Measurements from ENCODE around the gene SP100. TPM values are rescaled to one million over a fixed set of nuclear protein-coding genes. Genes with fewer than 3 reads are reported as not detected.

Gene SP100
- total and polyA plus RNA-seq, 4 donors, result 58.7 to 171 (median 96.6) TPM

DNA sequence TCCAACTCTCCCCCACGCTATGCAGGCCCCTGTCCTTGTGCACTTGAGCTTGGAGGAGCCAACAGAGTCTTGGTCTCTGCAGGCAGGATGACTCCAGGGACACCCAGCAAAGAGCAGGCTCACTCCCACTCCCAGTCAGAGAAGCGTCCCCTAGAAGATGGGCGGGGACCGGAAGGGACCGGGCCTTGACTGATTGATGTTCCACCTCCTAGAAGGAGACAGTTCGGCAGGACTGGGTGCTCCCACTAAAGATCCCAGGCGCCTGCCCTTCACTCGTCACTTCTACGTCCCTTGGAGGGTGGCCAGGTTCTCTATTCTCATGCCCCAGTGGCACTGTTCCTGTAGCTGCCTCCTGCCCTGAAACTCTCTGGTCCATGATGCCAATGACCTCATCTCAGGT is 3.2 kb upstream of the SP100 start:
- Histone ChIP-seq H3K27me3 (ENCODE audit: control insufficient read depth in 1 of 2, insufficient read depth in 2 of 2, low read length in 1 of 2) (no peaks in the 10 kb centered on the region), H3K27ac (ENCODE audit: low read depth in 1 of 2, low read length in 2 of 2) (no peak overlapping the region), H3K4me1 (ENCODE audit: control insufficient read depth in 1 of 2, insufficient read depth in 2 of 2, low read length in 2 of 2) (no peaks in the 10 kb centered on the region), H3K4me3 (ENCODE audit: low read length in 2 of 2) (no peak overlapping the region), H3K9me3 (ENCODE audit: control insufficient read depth, low read length) (no peaks in the 10 kb centered on the region), H3K36me3 (ENCODE audit: control insufficient read depth in 1 of 2, insufficient read depth in 2 of 2, low read length in 1 of 2) (no peaks in the 10 kb centered on the region)
- DNase-seq (no peak), ATAC-seq (ENCODE audit: low FRiP score) (no peak)
- intact Hi-C loops (cut with DNase I), result no loop called here
- WGBS, 2 donors, result 92 to 93% methylated on average over 9 of the region's 9 CpGs

- Histone ChIP-seq H3K27me3 (ENCODE audit: control insufficient read depth in 1 of 2, insufficient read depth in 2 of 2, low read length in 1 of 2) (no peaks in the 10 kb centered on the region), H3K4me1 (ENCODE audit: control insufficient read depth in 1 of 2, insufficient read depth in 2 of 2, low read length in 2 of 2) (no peaks in the 10 kb centered on the region), H3K9me3 (ENCODE audit: control insufficient read depth, low read length) (no peaks in the 10 kb centered on the region), H3K36me3 (ENCODE audit: control insufficient read depth in 1 of 2, insufficient read depth in 2 of 2, low read length in 1 of 2) (no peaks in the 10 kb centered on the region), H3K4me3 (ENCODE audit: low read length in 2 of 2) (no peak overlapping the region), H3K27ac (ENCODE audit: low read depth in 1 of 2, low read length in 2 of 2) (no peak overlapping the region)
- ATAC-seq (ENCODE audit: low FRiP score) (no peak), DNase-seq (no peak)
- intact Hi-C loops (cut with DNase I), result no loop called here
- 95 to 98% methylated on average over 3 of the region's 3 CpGs for WGBS, 2 donors
These were observed 2.5 kb upstream of the SP100 start for GRCh38 chr2:230413479-230413878.

DNA sequence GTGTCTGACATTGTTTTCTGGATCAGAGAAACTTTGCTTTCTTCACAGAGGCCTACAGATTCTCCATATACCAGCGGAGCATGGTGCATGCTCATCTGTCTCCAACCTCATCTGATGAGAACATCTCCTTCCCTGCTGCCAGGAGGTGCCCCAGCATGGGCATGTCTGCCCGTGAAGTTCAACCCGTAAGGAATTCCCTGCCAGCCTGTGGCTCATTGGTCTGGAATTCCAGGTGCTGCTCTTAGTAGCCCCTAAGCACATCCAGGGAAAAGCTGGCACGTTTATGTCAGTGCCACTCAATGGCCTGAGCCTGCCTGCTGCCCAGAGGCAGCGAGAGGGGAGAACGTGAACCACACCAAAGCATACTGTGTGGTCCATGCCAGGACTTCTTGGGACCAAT is 1.7 kb upstream of the SP100 start:
- DNase-seq (no peak), ATAC-seq (ENCODE audit: low FRiP score) (no peak)
- H3K9me3 ChIP-seq (ENCODE audit: control insufficient read depth, low read length), result no peaks in the 10 kb centered on the region
- H3K27ac ChIP-seq (ENCODE audit: low read depth in 1 of 2, low read length in 2 of 2), result no peak overlapping the region
- H3K27me3 ChIP-seq (ENCODE audit: control insufficient read depth in 1 of 2, insufficient read depth in 2 of 2, low read length in 1 of 2), result no peaks in the 10 kb centered on the region
- no peaks in the 10 kb centered on the region for H3K36me3 ChIP-seq (ENCODE audit: control insufficient read depth in 1 of 2, insufficient read depth in 2 of 2, low read length in 1 of 2)
- intact Hi-C loops (cut with DNase I), result no loop called here
- H3K4me1 ChIP-seq (ENCODE audit: control insufficient read depth in 1 of 2, insufficient read depth in 2 of 2, low read length in 2 of 2), result peaks cover 0 to 2% of the 10 kb centered on the region in 2 donors
- WGBS, 2 donors, result 95 to 96% methylated on average over 6 of the region's 6 CpGs
- H3K4me3 ChIP-seq (ENCODE audit: low read length in 2 of 2), result no peak overlapping the region

GRCh38 chr2:230417436-230417835 is 1.4 kb downstream of the SP100 start:
- Histone ChIP-seq H3K4me1 (ENCODE audit: control insufficient read depth in 1 of 2, insufficient read depth in 2 of 2, low read length in 2 of 2) (peaks cover 0 to 2% of the 10 kb centered on the region in 2 donors), H3K9me3 (ENCODE audit: control insufficient read depth, low read length) (no peaks in the 10 kb centered on the region), H3K27me3 (ENCODE audit: control insufficient read depth in 1 of 2, insufficient read depth in 2 of 2, low read length in 1 of 2) (no peaks in the 10 kb centered on the region), H3K36me3 (ENCODE audit: control insufficient read depth in 1 of 2, insufficient read depth in 2 of 2, low read length in 1 of 2) (no peaks in the 10 kb centered on the region), H3K4me3 (ENCODE audit: low read length in 2 of 2) (peak overlapping the region; percentile 41 to 42), H3K27ac (ENCODE audit: low read depth in 1 of 2, low read length in 2 of 2) (no peak overlapping the region)
- DNase-seq (no peak), ATAC-seq (ENCODE audit: low FRiP score) (no peak)
- WGBS, 2 donors, result 81% methylated on average over 4 of the region's 4 CpGs
- intact Hi-C loops (cut with DNase I), result no loop called here

DNA sequence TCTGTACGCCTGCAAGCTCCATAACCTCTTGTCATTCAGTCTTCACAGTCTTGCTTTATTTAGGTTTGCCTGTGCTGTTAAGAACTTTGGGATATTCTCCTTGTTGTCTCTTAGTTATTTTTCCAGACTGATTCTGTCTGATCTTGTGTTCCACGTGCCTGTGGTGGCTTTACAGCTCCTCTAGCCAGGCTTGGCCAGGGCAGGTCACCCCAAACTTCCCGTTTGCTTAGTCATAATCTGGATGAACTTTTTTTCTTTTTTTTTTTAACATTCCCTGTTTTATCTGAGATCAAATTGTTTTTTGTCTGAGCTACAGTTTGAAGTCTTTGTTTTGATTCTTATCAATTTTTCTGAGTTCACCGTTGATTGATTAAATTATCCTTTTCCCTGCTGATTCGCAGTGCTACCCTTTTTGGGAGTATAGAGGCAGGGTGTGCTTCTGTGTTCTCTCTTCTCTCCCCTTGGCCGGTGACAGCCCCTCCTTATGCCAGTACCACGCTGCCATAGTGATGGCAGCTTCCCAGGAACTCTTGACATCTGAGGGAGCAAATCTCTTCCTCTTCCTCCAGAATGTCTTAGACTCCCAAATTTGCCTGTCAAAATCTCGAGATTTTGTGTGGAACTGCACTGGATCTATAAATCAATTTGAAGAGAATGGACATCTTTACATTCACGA is 2.5 kb downstream of the SP100 start:
- Histone ChIP-seq H3K27me3 (ENCODE audit: control insufficient read depth in 1 of 2, insufficient read depth in 2 of 2, low read length in 1 of 2) (no peaks in the 10 kb centered on the region), H3K27ac (ENCODE audit: low read depth in 1 of 2, low read length in 2 of 2) (peak overlapping the region in 1 of 2 donors; percentile 57), H3K4me1 (ENCODE audit: control insufficient read depth in 1 of 2, insufficient read depth in 2 of 2, low read length in 2 of 2) (peaks cover 0 to 2% of the 10 kb centered on the region in 2 donors), H3K36me3 (ENCODE audit: control insufficient read depth in 1 of 2, insufficient read depth in 2 of 2, low read length in 1 of 2) (no peaks in the 10 kb centered on the region), H3K4me3 (ENCODE audit: low read length in 2 of 2) (peak overlapping the region; percentile 9 to 41), H3K9me3 (ENCODE audit: control insufficient read depth, low read length) (no peaks in the 10 kb centered on the region)
- intact Hi-C loops (cut with DNase I), result no loop called here
- DNase-seq (no peak), ATAC-seq (ENCODE audit: low FRiP score) (no peak)
- WGBS, 2 donors, result 50 to 51% methylated on average over 9 of the region's 9 CpGs

DNA sequence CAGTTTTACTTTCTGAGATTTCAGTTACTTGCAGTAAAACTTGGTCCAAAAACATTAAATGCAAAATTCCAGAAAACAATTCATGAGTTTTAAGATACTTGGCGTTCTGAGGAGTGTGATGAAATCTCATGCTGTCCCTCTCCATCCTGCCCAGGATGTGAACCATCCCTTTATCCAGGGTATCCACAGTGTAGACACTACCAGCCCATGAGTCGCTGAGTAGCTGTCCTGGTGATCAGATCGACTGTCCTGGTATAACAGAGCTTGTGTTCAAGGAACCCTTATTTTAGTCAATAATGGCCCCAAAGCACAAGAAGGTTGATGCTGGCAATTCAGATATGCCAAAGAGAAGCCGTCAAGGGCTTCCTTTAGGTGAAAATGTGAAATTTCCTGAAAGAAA is 3.2 kb downstream of the SP100 start:
- ATAC-seq (ENCODE audit: low FRiP score), result no peak
- H3K27ac ChIP-seq (ENCODE audit: low read depth in 1 of 2, low read length in 2 of 2), result no peak overlapping the region

GRCh38 chr2:230422149-230422548 is 6.1 kb downstream of the SP100 start:
- Histone ChIP-seq H3K4me3 (ENCODE audit: low read length in 2 of 2) (no peak overlapping the region), H3K9me3 (ENCODE audit: control insufficient read depth, low read length) (no peaks in the 10 kb centered on the region), H3K27ac (ENCODE audit: low read depth in 1 of 2, low read length in 2 of 2) (no peak overlapping the region), H3K36me3 (ENCODE audit: control insufficient read depth in 1 of 2, insufficient read depth in 2 of 2, low read length in 1 of 2) (no peaks in the 10 kb centered on the region), H3K4me1 (ENCODE audit: control insufficient read depth in 1 of 2, insufficient read depth in 2 of 2, low read length in 2 of 2) (peaks cover 0 to 3% of the 10 kb centered on the region in 2 donors), H3K27me3 (ENCODE audit: control insufficient read depth in 1 of 2, insufficient read depth in 2 of 2, low read length in 1 of 2) (no peaks in the 10 kb centered on the region)
- 82 to 87% methylated on average over 4 of the region's 4 CpGs for WGBS, 2 donors
- intact Hi-C loops (cut with DNase I), result no loop called here
- no peak for ATAC-seq (ENCODE audit: low FRiP score)
- no peak for DNase-seq

More for the DNA sequence above, 3.2 kb downstream of the SP100 start:
- Histone ChIP-seq H3K4me3 (ENCODE audit: low read length in 2 of 2) (no peak overlapping the region), H3K27me3 (ENCODE audit: control insufficient read depth in 1 of 2, insufficient read depth in 2 of 2, low read length in 1 of 2) (no peaks in the 10 kb centered on the region), H3K9me3 (ENCODE audit: control insufficient read depth, low read length) (no peaks in the 10 kb centered on the region), H3K36me3 (ENCODE audit: control insufficient read depth in 1 of 2, insufficient read depth in 2 of 2, low read length in 1 of 2) (no peaks in the 10 kb centered on the region), H3K4me1 (ENCODE audit: control insufficient read depth in 1 of 2, insufficient read depth in 2 of 2, low read length in 2 of 2) (peaks cover 0 to 3% of the 10 kb centered on the region in 2 donors)
- WGBS, 2 donors, result 86 to 91% methylated on average over 4 of the region's 4 CpGs
- DNase-seq, result no peak
- intact Hi-C loops (cut with DNase I), result no loop called here

DNA sequence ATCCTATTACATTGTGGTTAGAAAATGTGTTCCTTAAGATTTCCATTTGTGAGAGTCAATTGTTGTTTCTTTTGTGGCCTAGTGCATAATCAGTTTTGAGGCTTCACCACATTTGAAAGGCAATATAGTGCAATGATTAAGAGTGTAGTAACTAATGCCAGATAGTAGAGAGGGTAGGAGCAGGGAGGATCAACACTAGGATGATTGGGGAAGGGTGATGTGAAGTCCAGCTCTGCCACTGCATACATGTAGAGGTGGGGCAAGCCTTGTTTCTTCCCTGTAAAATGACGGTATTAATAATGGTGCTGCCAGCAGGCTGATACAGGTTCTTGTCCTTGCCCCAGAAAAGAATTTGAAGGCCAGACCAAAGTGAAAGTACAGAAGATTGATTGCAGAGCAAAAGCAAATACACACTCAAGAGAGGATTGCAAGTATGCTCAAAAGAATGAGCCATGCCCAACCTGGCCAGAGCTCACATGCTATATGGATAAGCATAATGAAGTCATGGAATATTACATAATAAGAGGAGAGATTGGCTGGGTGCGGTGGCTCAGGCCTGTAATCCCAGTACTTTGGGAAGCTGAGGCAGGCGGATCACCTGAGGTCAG is 8.0 kb downstream of the SP100 start:
- no peak overlapping the region for H3K27ac ChIP-seq (ENCODE audit: low read depth in 1 of 2, low read length in 2 of 2)
- no peak for ATAC-seq (ENCODE audit: low FRiP score)

GRCh38 chr2:230425377-230425776 is 9.4 kb downstream of the SP100 start:
- peaks cover 4% of the 10 kb centered on the region in 2 donors for H3K36me3 ChIP-seq (ENCODE audit: control insufficient read depth in 1 of 2, insufficient read depth in 2 of 2, low read length in 1 of 2)
- no peak for DNase-seq
- no peak overlapping the region for H3K27ac ChIP-seq (ENCODE audit: low read depth in 1 of 2, low read length in 2 of 2)
- H3K4me1 ChIP-seq (ENCODE audit: control insufficient read depth in 1 of 2, insufficient read depth in 2 of 2, low read length in 2 of 2), result peaks cover 0 to 1% of the 10 kb centered on the region in 2 donors
- H3K27me3 ChIP-seq (ENCODE audit: control insufficient read depth in 1 of 2, insufficient read depth in 2 of 2, low read length in 1 of 2), result no peaks in the 10 kb centered on the region
- no peak for ATAC-seq (ENCODE audit: low FRiP score)
- 90 to 95% methylated on average over 1 of the region's 1 CpG for WGBS, 2 donors
- no peaks in the 10 kb centered on the region for H3K9me3 ChIP-seq (ENCODE audit: control insufficient read depth, low read length)
- intact Hi-C loops (cut with DNase I), result no loop called here
- no peak overlapping the region for H3K4me3 ChIP-seq (ENCODE audit: low read length in 2 of 2)

More for the DNA sequence above, 8.0 kb downstream of the SP100 start:
- 53% methylated on average over 3 of the region's 3 CpGs for WGBS, 2 donors
- DNase-seq, result no peak
- Histone ChIP-seq H3K27me3 (ENCODE audit: control insufficient read depth in 1 of 2, insufficient read depth in 2 of 2, low read length in 1 of 2) (no peaks in the 10 kb centered on the region), H3K36me3 (ENCODE audit: control insufficient read depth in 1 of 2, insufficient read depth in 2 of 2, low read length in 1 of 2) (peaks cover under 1% of the 10 kb centered on the region in 2 donors), H3K4me3 (ENCODE audit: low read length in 2 of 2) (no peak overlapping the region), H3K4me1 (ENCODE audit: control insufficient read depth in 1 of 2, insufficient read depth in 2 of 2, low read length in 2 of 2) (peaks cover 0 to 1% of the 10 kb centered on the region in 2 donors), H3K9me3 (ENCODE audit: control insufficient read depth, low read length) (no peaks in the 10 kb centered on the region)
- intact Hi-C loops (cut with DNase I), result no loop called here
